Measurements from ENCODE around the gene FAN1. TPM values are rescaled to one million over a fixed set of nuclear protein-coding genes. Genes with fewer than 3 reads are reported as not detected.

The FAN1 gene
- total RNA-seq, 1 donor from 2014 or later, result 22.7 TPM

Other genes starting within 250 kb of the FAN1 start
- 15.2 and 17.5 TPM in 2 replicates for gene MTMR10, start 87.7 kb downstream of the FAN1 start, total RNA-seq
- gene TRPM1, start 197.8 kb downstream of the FAN1 start, total RNA-seq, result not detected in 2 replicates

Data from myocyte (in vitro differentiated cells).